Caco-2 (cell line): ENCODE measurements around the gene ITGB2. TPM values are rescaled to one million over a fixed set of nuclear protein-coding genes. Genes with fewer than 3 reads are reported as not detected.

Experiments used
- BruUV-seq: library from RNA; stranded (reverse); fragments of 400-500 nt; replicated peaks from 2 replicates; lab custom pipeline; 2021; lab: Mats Ljungman, UMichigan
- CTCF ChIA-PET: fragments of 300-600 bp; sonication (Branson Sonifier 250); formaldehyde crosslinking; loops from one replicate; lab custom pipeline; 2022; ENCODE audit warnings: antibody characterized with exemption; lab: Charles Lee
- POLR2A ChIA-PET: fragments of 300-600 bp; sonication (Branson Sonifier 250); formaldehyde crosslinking; loops from one replicate; lab custom pipeline; 2022; ENCODE audit warnings: antibody characterized with exemption; lab: Charles Lee
- DNase-seq, 2 experiments: peaks; one replicate each; pipeline versions ENCODE4 v3.0.0 to v3.0.0-alpha.2; 2020 to 2022
- H3K27me3 ChIP-seq: replicated peaks from 2 replicates; pipeline ENCODE4 v1.6.0; 2011; ENCODE audit warnings: low read length; ENCODE audit not compliant: control insufficient read depth, insufficient read depth
- H3K36me3 ChIP-seq: 2 replicates; pipeline ENCODE4 v1.5.1; 2011; ENCODE audit warnings: low read length; ENCODE audit not compliant: control insufficient read depth, insufficient read depth
- H3K4me1 ChIP-seq: fragments of 250-450 bp; sonication (Bioruptor Pico); 2 replicates; pipeline ENCODE4 v1.5.1; 2020; ENCODE audit warnings: mild to moderate bottlenecking
- H3K4me3 ChIP-seq: 2 replicates; pipeline ENCODE4 v1.5.1; 2011; ENCODE audit warnings: low read depth, mild to moderate bottlenecking, control low read depth, low read length
- H3K9me3 ChIP-seq: fragments of 250-450 bp; sonication (Bioruptor Pico); 2 replicates; pipeline ENCODE4 v1.5.1; 2020; ENCODE audit warnings: mild to moderate bottlenecking, moderate library complexity
- H3K27ac Mint-ChIP-seq: one replicate; pipeline ENCODE4 v1.8.0; 2022; ENCODE audit warnings: mixed read lengths; ENCODE audit not compliant: unreplicated experiment
- H3K27me3 Mint-ChIP-seq: one replicate; pipeline ENCODE4 v1.8.0; 2022; ENCODE audit warnings: mixed read lengths; ENCODE audit not compliant: insufficient read depth, unreplicated experiment
- H3K36me3 Mint-ChIP-seq: one replicate; pipeline ENCODE4 v1.8.0; 2022; ENCODE audit warnings: mild to moderate bottlenecking, mixed read lengths; ENCODE audit not compliant: insufficient read depth, unreplicated experiment
- H3K4me1 Mint-ChIP-seq: one replicate; pipeline ENCODE4 v1.8.0; 2022; ENCODE audit warnings: low read depth, mixed read lengths; ENCODE audit not compliant: unreplicated experiment
- H3K4me3 Mint-ChIP-seq: one replicate; pipeline ENCODE4 v1.8.0; 2022; ENCODE audit warnings: mild to moderate bottlenecking, moderate library complexity, mixed read lengths; ENCODE audit not compliant: unreplicated experiment
- H3K9me3 Mint-ChIP-seq: one replicate; pipeline ENCODE4 v1.8.0; 2022; ENCODE audit warnings: mixed read lengths; ENCODE audit not compliant: unreplicated experiment
- CTCF ChIP-seq, 2 experiments: fragments of 200-600 bp in 1 of 2; IDR thresholded peaks; 1 replicate in 1 of 2; 2 replicates in 1 of 2; pipeline versions ENCODE4 v1.5.1 to v1.8.0; 2011 to 2022; ENCODE audit warnings: antibody characterized with exemption in 1 of 2, control low read depth in 1 of 2, inconsistent platforms in 1 of 2, low read depth in 1 of 2, low read length in 1 of 2, mild to moderate bottlenecking in 1 of 2, moderate library complexity in 1 of 2; ENCODE audit not compliant: insufficient read depth in 1 of 2, severe bottlenecking in 1 of 2, unreplicated experiment in 1 of 2
- intact Hi-C: fragments of 100-400 bp; cut with micrococcal nuclease; formaldehyde crosslinking; loops from one replicate; pipeline ENCODE4 v1.10.0; 2022; ENCODE audit not compliant: unreplicated experiment
- total RNA-seq: library from RNA; stranded (reverse); gene quantifications from 2 replicates; pipeline ENCODE4 v1.2.3, GENCODE V29; 2022

Gene ITGB2
- total RNA-seq, 1 experiment from 2014 or later: 0.48 TPM

- Histone ChIP-seq H3K9me3 (no peaks in the 10 kb centered on the region), H3K36me3 (no peaks in the 10 kb centered on the region), H3K27me3 (no peaks in the 10 kb centered on the region), H3K4me3 (peak overlapping the region; percentile 44), H3K4me1 (peaks cover 21% of the 10 kb centered on the region)
- intact Hi-C loops: loop anchor here (2.0 kb wide), 1 partner anchor 39 kb away; no protein-coding TSS in a partner anchor
- Mint-ChIP-seq H3K9me3 (no peaks in the 10 kb centered on the region), H3K4me3 (peak overlapping the region; percentile 55), H3K27me3 (peaks cover 2% of the 10 kb centered on the region), H3K36me3 (no peaks in the 10 kb centered on the region), H3K27ac (no peak overlapping the region), H3K4me1 (peaks cover 8% of the 10 kb centered on the region)
- DNase-seq: peak in 1 of 2 experiments; percentile 33
- ChIA-PET CTCF (interaction anchor here (0.6 to 2.2 kb wide), 12 partner anchors 34 to 691 kb away, joined by 3 to 11 read pairs (median 5); partner anchors contain the start of gene PTTG1IP), POLR2A (interaction anchor here (0.5 to 0.7 kb wide), 2 partner anchors 58 to 624 kb away, joined by 4 to 7 read pairs; no protein-coding TSS in a partner anchor)
- TF ChIP-seq CTCF (IDR thresholded peaks at IDR 0.05; ENCODE audit: insufficient read depth in 1 of 2, low read depth in 1 of 2, low read length in 1 of 2, severe bottlenecking in 1 of 2, unreplicated experiment in 1 of 2): no peak
- no TSS peak for BruUV-seq
Observed at GRCh38 chr21:44931501-44932407, 11.1 kb upstream of the ITGB2 start.

GRCh38 chr21:44931137-44931500 is 10.4 kb upstream of the ITGB2 start:
- peak overlapping the region; percentile 55 for H3K4me3 Mint-ChIP-seq
- CTCF ChIA-PET: interaction anchor here (2.2 kb wide), 1 partner anchor 38 kb away, joined by 11 read pairs; no protein-coding TSS in a partner anchor
- no TSS peak for BruUV-seq

More at GRCh38 chr21:44931137-44931500, 10.4 kb upstream of the ITGB2 start:
- POLR2A ChIA-PET: no interaction called here
- TF ChIP-seq CTCF (IDR thresholded peaks at IDR 0.05; ENCODE audit: insufficient read depth in 1 of 2, low read depth in 1 of 2, low read length in 1 of 2, severe bottlenecking in 1 of 2, unreplicated experiment in 1 of 2): no peak
- Histone ChIP-seq H3K4me1 (peaks cover 21% of the 10 kb centered on the region), H3K9me3 (no peaks in the 10 kb centered on the region), H3K27me3 (no peaks in the 10 kb centered on the region), H3K36me3 (no peaks in the 10 kb centered on the region), H3K4me3 (no peak overlapping the region)
- Mint-ChIP-seq H3K27me3 (peaks cover 2% of the 10 kb centered on the region), H3K4me1 (peaks cover 15% of the 10 kb centered on the region), H3K36me3 (no peaks in the 10 kb centered on the region), H3K27ac (no peak overlapping the region), H3K9me3 (no peaks in the 10 kb centered on the region)
- no peak for DNase-seq
- intact Hi-C loops: no loop called here
